ENCODE measurements around the gene NRL. TPM values are rescaled to one million over a fixed set of nuclear protein-coding genes. Genes with fewer than 3 reads are reported as not detected.

NRL gene
- total and polyA plus RNA-seq, 9 of the 15 experiments (the other 6 are each of a cell fraction or from before 2014, with no cell fraction given), result 0.07 to 2.7 (median 1.4) TPM; not detected in 1

GRCh38 chr14:24114532-24115421 lies at the start of gene NRL, which contains the start of gene DCAF11 (continued):
- TF ChIP-seq BCLAF1 (IDR thresholded peaks at IDR 0.05; ENCODE audit: borderline replicate concordance in 1 of 2, control insufficient read depth in 1 of 2, low read depth in 2 of 2, low read length in 1 of 2) (no peak), CHD7 (IDR thresholded peaks at IDR 0.05; ENCODE audit: low read depth, low read length) (no peak), C11orf30 (IDR thresholded peaks at IDR 0.05; ENCODE audit: low read depth) (no peak), FOXJ2 (tag; IDR thresholded peaks at IDR 0.05) (no peak), EHMT2 (IDR thresholded peaks at IDR 0.05) (no peak), ZMIZ1 (IDR thresholded peaks at IDR 0.05; ENCODE audit: low read depth in 2 of 2, low read length in 2 of 2) (no peak), PHB2 (IDR thresholded peaks at IDR 0.05; ENCODE audit: low read depth) (no peak)
